ENCODE results near the gene TRPV5. TPM values are rescaled to one million over a fixed set of nuclear protein-coding genes. Genes with fewer than 3 reads are reported as not detected.

Gene TRPV5
- total RNA-seq, 4 donors from 2014 or later = not detected

- no peak for DNase-seq (ENCODE audit: low spot score)
- no peak for ATAC-seq (ENCODE audit: low FRiP score)
- TF ChIP-seq, protein P1, sequence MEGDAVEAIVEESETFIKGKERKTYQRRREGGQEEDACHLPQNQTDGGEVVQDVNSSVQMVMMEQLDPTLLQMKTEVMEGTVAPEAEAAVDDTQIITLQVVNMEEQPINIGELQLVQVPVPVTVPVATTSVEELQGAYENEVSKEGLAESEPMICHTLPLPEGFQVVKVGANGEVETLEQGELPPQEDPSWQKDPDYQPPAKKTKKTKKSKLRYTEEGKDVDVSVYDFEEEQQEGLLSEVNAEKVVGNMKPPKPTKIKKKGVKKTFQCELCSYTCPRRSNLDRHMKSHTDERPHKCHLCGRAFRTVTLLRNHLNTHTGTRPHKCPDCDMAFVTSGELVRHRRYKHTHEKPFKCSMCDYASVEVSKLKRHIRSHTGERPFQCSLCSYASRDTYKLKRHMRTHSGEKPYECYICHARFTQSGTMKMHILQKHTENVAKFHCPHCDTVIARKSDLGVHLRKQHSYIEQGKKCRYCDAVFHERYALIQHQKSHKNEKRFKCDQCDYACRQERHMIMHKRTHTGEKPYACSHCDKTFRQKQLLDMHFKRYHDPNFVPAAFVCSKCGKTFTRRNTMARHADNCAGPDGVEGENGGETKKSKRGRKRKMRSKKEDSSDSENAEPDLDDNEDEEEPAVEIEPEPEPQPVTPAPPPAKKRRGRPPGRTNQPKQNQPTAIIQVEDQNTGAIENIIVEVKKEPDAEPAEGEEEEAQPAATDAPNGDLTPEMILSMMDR (IDR thresholded peaks at IDR 0.05) = no peak
These were observed 29.4 kb downstream of the TRPV5 start for GRCh38 chr7:142904128-142904527.

DNA sequence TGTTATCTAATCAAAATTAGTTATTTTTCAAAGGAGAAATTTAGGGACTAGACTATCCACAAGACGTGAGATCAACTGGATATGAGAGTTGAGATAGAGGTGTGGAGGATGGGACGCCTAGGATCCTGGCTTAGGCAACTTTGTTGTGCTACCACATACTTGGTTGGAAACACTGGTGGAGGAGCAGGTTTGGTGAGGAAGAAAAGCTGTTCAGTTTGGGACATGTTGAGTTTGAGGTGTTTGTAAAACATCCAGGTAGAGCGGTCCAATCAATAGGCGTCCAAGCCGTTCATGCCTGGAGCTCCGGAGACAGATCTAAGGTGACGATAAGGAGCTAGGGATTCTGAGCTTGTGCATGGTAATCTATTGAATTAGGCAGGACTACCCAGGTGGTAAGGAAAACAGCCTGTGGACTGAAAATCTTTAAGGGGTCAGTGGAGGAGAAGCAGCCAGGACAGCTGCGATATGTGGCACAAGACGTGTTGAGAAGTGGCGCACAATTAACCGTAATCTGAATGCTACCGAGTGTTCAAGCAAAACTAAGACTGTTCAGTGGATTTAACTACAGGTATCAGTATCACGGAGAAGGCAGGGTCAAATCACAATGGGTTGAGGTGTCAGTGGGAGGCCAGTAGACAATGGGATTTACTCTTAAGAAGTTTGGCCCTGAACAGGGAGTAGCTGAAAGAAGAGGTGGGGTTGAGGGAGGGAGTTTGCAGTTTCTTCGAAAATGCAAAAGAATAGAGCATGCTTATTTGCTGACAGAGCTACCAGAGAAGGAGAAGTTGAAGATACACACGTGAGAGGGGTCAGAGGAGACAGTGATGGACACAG lies 31.9 kb downstream of the TRPV5 start:
- TF ChIP-seq, protein P1 (IDR thresholded peaks at IDR 0.05) = no peak
- DNase-seq (ENCODE audit: low spot score) = no peak
- ATAC-seq (ENCODE audit: low FRiP score) = no peak

- DNase-seq (ENCODE audit: low spot score) = no peak
- TF ChIP-seq, protein P1 (IDR thresholded peaks at IDR 0.05) = no peak
- no peak for ATAC-seq (ENCODE audit: low FRiP score)
These were observed 33.9 kb downstream of the TRPV5 start for GRCh38 chr7:142899661-142900060.

GRCh38 chr7:142898377-142899170 lies 35.0 kb downstream of the TRPV5 start:
- ATAC-seq (ENCODE audit: low FRiP score) (no peak), DNase-seq (ENCODE audit: low spot score) (no peak)
- TF ChIP-seq, protein P1 (IDR thresholded peaks at IDR 0.05) = no peak

DNA sequence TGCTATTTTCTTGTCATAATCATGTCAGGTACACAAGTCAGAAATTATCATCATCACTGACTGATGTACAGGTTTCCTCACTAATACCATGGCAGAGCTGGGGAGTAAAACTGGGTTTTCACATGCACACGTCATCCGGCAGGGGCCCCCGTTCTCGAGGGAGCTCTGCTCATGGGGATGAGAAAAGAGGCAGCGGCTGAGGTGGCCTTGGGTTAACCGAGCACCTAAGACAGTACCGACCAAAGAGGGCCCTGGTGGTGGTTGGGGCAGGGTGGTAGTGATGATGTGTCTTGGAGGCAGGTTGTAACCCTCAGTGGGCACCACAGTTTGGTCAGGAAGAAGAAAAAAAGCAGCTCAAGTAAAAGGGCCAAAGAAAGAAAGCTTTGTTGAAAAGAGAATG lies 35.9 kb downstream of the TRPV5 start:
- DNase-seq (ENCODE audit: low spot score) = no peak
- TF ChIP-seq, protein P1 (IDR thresholded peaks at IDR 0.05) = no peak
- ATAC-seq (ENCODE audit: low FRiP score) = no peak

DNA sequence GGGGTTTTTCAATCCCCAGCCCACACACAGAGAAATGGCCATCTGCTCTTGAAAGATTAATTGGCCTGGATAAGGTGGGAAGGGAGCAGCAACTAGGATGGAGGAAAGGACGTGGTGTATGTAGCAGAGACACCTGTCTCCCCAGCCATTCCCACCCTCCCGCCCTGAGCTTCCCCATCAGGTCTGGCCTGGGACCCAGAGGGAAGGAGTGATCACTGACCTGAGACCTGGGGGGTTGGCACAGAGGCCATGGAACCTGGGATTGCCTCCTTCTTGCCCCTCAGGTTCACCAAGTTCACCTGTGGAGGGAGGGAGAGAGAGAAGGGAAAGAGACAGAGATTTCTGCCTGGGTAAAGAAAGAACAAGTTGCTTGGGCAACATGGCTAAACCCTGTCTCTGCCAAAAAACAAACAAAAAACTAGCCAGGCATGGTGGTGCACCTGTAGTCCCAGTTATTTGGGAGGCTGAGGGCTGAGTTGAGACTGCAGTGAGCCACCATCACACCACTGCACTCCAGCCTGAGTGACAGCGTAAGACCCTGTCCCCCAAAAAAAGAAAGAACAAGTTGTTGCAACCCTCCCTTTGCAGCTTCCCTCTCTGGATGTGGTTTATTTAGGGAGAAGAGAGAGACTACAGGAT lies 36.7 kb downstream of the TRPV5 start:
- ATAC-seq (ENCODE audit: low FRiP score) = no peak
- TF ChIP-seq, protein P1 (IDR thresholded peaks at IDR 0.05) = no peak
- DNase-seq (ENCODE audit: low spot score) = no peak
